GM13977 (cell line): ENCODE results near the gene GNPNAT1.
A peak's percentile ranks its signal among the peaks of the same experiment; 100 is the strongest.

Source experiments
- DNase-seq: peaks from one replicate; pipeline ENCODE4 v3.0.0; 2012; ENCODE audit warnings: low spot score
- CTCF ChIP-seq: IDR thresholded peaks from 2 replicates; pipeline ENCODE4 v1.5.1; 2012; ENCODE audit warnings: mild to moderate bottlenecking, control low read depth; ENCODE audit not compliant: insufficient read depth; ENCODE audit errors: extremely low read depth, missing control alignments
- in situ Hi-C: fragments of 300-500 bp; cut with MboI; formaldehyde crosslinking; loops from one replicate; pipeline ENCODE4 v1.12.0; 2022; ENCODE audit warnings: low sequenced_read_pairs, low pct_unique_long_range_greater_than_20kb, mixed read lengths, inconsistent platforms; ENCODE audit not compliant: unreplicated experiment

Gene GNPNAT1

GRCh38 chr14:52793061-52793460, 1.7 kb upstream of the GNPNAT1 start:
- in situ Hi-C loops = no loop called here
- TF ChIP-seq CTCF = no peak
- no peak for DNase-seq

GRCh38 chr14:52792097-52792415, 649 bp upstream of the GNPNAT1 start:
- in situ Hi-C loops = no loop called here

GRCh38 chr14:52790756-52791222, 618 bp downstream of the GNPNAT1 start:
- no peak for DNase-seq
- no peak for TF ChIP-seq CTCF
- in situ Hi-C loops = no loop called here

More at GRCh38 chr14:52792097-52792415, 649 bp upstream of the GNPNAT1 start:
- DNase-seq = no peak
- TF ChIP-seq CTCF = no peak

- in situ Hi-C loops = no loop called here
- no peak for TF ChIP-seq CTCF
- peak; percentile 29 for DNase-seq
Measured at GRCh38 chr14:52790011-52790755, 1.2 kb downstream of the GNPNAT1 start.

- TF ChIP-seq CTCF = no peak
- DNase-seq = no peak
- in situ Hi-C loops = no loop called here
Measured at GRCh38 chr14:52789118-52789517, 2.3 kb downstream of the GNPNAT1 start.

- in situ Hi-C loops = no loop called here
- no peak for DNase-seq
- no peak for TF ChIP-seq CTCF
Measured at GRCh38 chr14:52786887-52787286, 4.5 kb downstream of the GNPNAT1 start.

- DNase-seq = no peak
- TF ChIP-seq CTCF = no peak
- in situ Hi-C loops = no loop called here
Measured at GRCh38 chr14:52783206-52783605, 8.2 kb downstream of the GNPNAT1 start.
